Stimulated activated naive B cell treated with anti-CD40 and anti-IgM and Interleukin-4, amounts not matched to agents 10 μg/mL and 1 μg/mL and 100 μg/mL, for 72 hours (primary cell): Measurements from ENCODE around the gene SHC3.

ENCODE experiments used
- ATAC-seq, 2 donors: fragments of 150-1000 bp; cut with Tn5 transposase; replicated peaks; 2 replicates each; pipeline ENCODE4 v1.10.0; 2021; ENCODE audit warnings: moderate library complexity in 1 of 2
- DNase-seq: peaks from one replicate; pipeline ENCODE4 v3.0.0; 2021
- H3K27ac Mint-ChIP-seq: one replicate; pipeline ENCODE4 v1.8.0; 2022; ENCODE audit warnings: mild to moderate bottlenecking, mixed read lengths
- H3K27me3 Mint-ChIP-seq, 2 donors: one replicate each; pipeline ENCODE4 v1.8.0; 2022; ENCODE audit warnings: mixed read lengths in 2 of 2
- H3K36me3 Mint-ChIP-seq, 2 donors: one replicate each; pipeline ENCODE4 v1.8.0; 2022; ENCODE audit warnings: mixed read lengths in 2 of 2, mild to moderate bottlenecking in 1 of 2
- H3K4me1 Mint-ChIP-seq, 2 donors: one replicate each; pipeline ENCODE4 v1.8.0; 2022; ENCODE audit warnings: mixed read lengths in 2 of 2, mild to moderate bottlenecking in 1 of 2
- H3K4me3 Mint-ChIP-seq, 2 donors: one replicate each; pipeline ENCODE4 v1.8.0; 2022; ENCODE audit warnings: mild to moderate bottlenecking in 2 of 2, mixed read lengths in 2 of 2, moderate library complexity in 1 of 2
- H3K9me3 Mint-ChIP-seq, 2 donors: one replicate each; pipeline ENCODE4 v1.8.0; 2022; ENCODE audit warnings: mixed read lengths in 2 of 2, mild to moderate bottlenecking in 1 of 2

SHC3 gene

GRCh38 chr9:89095761-89096528 lies 82.7 kb downstream of the SHC3 start:
- Mint-ChIP-seq H3K27me3 (peaks cover 5 to 29% of the 10 kb centered on the region in 2 donors), H3K36me3 (no peaks in the 10 kb centered on the region), H3K4me1 (no peaks in the 10 kb centered on the region), H3K27ac (no peak overlapping the region), H3K9me3 (no peaks in the 10 kb centered on the region), H3K4me3 (no peak overlapping the region)
- no peak for ATAC-seq
- DNase-seq: no peak

DNA sequence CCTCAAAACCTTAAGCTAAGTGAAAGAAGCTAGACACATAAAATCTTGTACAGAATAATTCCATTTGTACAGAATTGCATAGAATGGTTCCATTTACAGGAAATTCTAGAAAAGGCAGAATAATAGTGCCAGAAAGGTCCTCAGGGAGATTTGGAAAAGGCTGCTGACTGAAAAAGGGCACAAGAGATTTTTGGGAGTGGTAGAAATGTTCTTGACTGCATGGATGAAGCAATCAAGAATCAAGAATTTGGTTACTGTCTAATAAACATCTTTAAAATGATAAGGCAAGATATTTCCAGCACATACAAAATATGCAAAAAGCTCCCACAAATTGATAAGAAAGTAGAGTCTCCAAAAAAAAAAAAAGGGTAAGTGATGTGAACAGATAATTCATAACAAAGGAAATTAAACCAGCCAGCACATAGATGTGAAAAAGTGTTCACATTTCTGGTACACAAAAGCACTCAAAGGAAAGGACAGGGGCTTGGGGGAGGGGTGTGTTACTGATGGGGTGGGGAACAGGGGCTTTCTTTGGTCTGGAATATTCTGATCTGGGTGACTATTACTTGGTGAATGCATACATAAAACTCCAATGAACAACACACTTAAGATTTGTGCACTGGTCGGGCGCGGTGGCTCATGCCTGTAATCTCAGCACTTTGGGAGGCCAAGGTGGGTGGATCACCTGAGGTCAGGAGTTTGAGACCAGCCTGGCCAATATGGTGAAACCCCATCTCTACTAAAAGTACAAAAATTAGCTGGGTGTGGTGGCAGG lies 85.2 kb downstream of the SHC3 start:
- Mint-ChIP-seq H3K36me3 (no peaks in the 10 kb centered on the region), H3K9me3 (no peaks in the 10 kb centered on the region), H3K27ac (no peak overlapping the region), H3K4me1 (peaks cover 4 to 6% of the 10 kb centered on the region in 2 donors), H3K27me3 (peaks cover 8 to 39% of the 10 kb centered on the region in 2 donors), H3K4me3 (no peak overlapping the region)
- DNase-seq (no peak), ATAC-seq (no peak)

- H3K36me3 Mint-ChIP-seq: no peaks in the 10 kb centered on the region
- no peaks in the 10 kb centered on the region for H3K9me3 Mint-ChIP-seq
- peaks cover 8 to 10% of the 10 kb centered on the region in 2 donors for H3K4me1 Mint-ChIP-seq
- no peak overlapping the region for H3K27ac Mint-ChIP-seq
- DNase-seq (no peak), ATAC-seq (no peak)
- H3K27me3 Mint-ChIP-seq: peaks cover 14 to 33% of the 10 kb centered on the region in 2 donors
- H3K4me3 Mint-ChIP-seq: no peak overlapping the region
Measured at GRCh38 chr9:89089176-89089575, 89.4 kb downstream of the SHC3 start.

DNA sequence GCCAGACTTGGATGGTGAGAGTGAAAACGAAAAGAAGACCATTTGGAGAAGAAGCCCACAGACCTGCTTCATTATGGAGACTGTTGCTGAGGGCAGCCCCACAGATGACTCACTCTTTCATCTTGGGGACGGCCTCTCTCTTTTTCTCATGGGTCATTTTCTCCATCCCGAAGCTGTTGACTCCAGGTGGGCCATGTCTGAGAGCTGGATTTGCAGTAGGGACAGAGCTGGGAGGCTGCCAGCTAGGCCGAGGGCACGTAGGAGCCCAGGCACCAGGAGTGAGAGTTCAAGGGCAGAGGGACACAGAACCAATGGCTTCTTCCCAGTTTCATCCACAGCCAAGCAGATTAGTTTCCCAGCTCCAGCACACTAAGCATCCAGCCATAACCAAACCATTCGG lies 95.0 kb downstream of the SHC3 start:
- ATAC-seq: no peak
- H3K27me3 Mint-ChIP-seq: peaks cover 33 to 47% of the 10 kb centered on the region in 2 donors
- peaks cover 6 to 7% of the 10 kb centered on the region in 2 donors for H3K4me1 Mint-ChIP-seq
- H3K4me3 Mint-ChIP-seq: no peak overlapping the region
- no peaks in the 10 kb centered on the region for H3K36me3 Mint-ChIP-seq
- no peak for DNase-seq
- H3K9me3 Mint-ChIP-seq: peaks cover 0 to 2% of the 10 kb centered on the region in 2 donors
- no peak overlapping the region for H3K27ac Mint-ChIP-seq

DNA sequence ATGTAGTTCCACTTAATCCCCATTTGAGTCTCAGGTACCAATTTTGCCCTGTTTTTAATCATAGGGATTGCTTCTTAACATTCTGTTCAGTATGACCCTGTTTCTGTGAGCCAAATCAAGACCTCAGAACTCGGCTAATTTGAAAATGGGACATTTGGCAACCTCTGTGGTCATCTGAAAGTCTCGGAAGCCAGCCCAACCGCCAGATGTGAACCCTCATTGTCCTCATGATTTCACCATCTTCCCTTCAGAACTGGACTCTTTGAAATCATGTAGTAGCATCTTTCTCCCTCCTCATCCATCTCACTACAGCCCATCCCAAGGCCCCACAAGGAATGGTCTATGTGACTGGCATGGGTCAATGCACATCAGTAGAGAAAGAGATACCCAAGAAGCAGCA lies 98.4 kb downstream of the SHC3 start:
- Mint-ChIP-seq H3K27ac (no peak overlapping the region), H3K4me1 (peaks cover 4 to 5% of the 10 kb centered on the region in 2 donors), H3K4me3 (no peak overlapping the region), H3K27me3 (peaks cover 32 to 51% of the 10 kb centered on the region in 2 donors), H3K36me3 (no peaks in the 10 kb centered on the region), H3K9me3 (peaks cover 0 to 2% of the 10 kb centered on the region in 2 donors)
- DNase-seq (no peak), ATAC-seq (no peak)

- Mint-ChIP-seq H3K27me3 (peaks cover 32 to 47% of the 10 kb centered on the region in 2 donors), H3K9me3 (peaks cover 0 to 2% of the 10 kb centered on the region in 2 donors), H3K27ac (no peak overlapping the region), H3K4me1 (peaks cover 4 to 5% of the 10 kb centered on the region in 2 donors), H3K4me3 (no peak overlapping the region), H3K36me3 (no peaks in the 10 kb centered on the region)
- ATAC-seq (no peak), DNase-seq (no peak)
Measured at GRCh38 chr9:89079391-89079790, 99.2 kb downstream of the SHC3 start.

- H3K9me3 Mint-ChIP-seq: peaks cover 0 to 2% of the 10 kb centered on the region in 2 donors
- H3K27ac Mint-ChIP-seq: no peak overlapping the region
- H3K4me3 Mint-ChIP-seq: no peak overlapping the region
- DNase-seq (no peak), ATAC-seq (no peak)
- no peaks in the 10 kb centered on the region for H3K36me3 Mint-ChIP-seq
- peaks cover 4 to 5% of the 10 kb centered on the region in 2 donors for H3K4me1 Mint-ChIP-seq
- peaks cover 32 to 45% of the 10 kb centered on the region in 2 donors for H3K27me3 Mint-ChIP-seq
Measured at GRCh38 chr9:89078860-89079259, 99.8 kb downstream of the SHC3 start.

- Mint-ChIP-seq H3K27me3 (peaks cover 31 to 44% of the 10 kb centered on the region in 2 donors), H3K4me3 (no peak overlapping the region), H3K36me3 (no peaks in the 10 kb centered on the region), H3K4me1 (peaks cover 4 to 5% of the 10 kb centered on the region in 2 donors), H3K9me3 (peaks cover 0 to 2% of the 10 kb centered on the region in 2 donors), H3K27ac (no peak overlapping the region)
- DNase-seq (no peak), ATAC-seq (no peak)
Measured at GRCh38 chr9:89078421-89078820, 100.2 kb downstream of the SHC3 start.

DNA sequence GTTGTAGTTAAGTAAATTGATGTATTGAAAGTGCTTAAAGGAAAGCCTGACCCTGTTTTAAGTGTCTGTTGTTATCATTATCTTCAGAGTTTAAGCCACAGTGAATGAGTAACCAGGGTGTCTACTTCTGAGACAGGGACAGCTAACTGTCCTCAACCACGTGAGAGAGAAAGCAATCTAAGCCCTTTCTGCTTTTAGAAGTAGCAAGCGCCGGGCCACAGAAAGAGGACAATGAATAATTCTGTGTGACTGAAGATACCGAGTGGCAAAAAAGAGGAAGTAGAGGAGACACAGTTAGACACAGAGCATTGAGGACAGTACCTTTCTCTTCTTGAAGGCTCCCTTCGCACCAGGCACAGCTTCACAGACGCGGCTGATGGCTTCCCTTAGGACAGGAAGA lies 101.1 kb downstream of the SHC3 start:
- DNase-seq: peak; percentile 1
- peaks cover 27 to 39% of the 10 kb centered on the region in 2 donors for H3K27me3 Mint-ChIP-seq
- no peak overlapping the region for H3K4me3 Mint-ChIP-seq
- H3K27ac Mint-ChIP-seq: peak overlapping the region; percentile 59
- ATAC-seq: peak; percentile 77 to 93
- peaks cover 4 to 5% of the 10 kb centered on the region in 2 donors for H3K4me1 Mint-ChIP-seq
- H3K36me3 Mint-ChIP-seq: no peaks in the 10 kb centered on the region
- H3K9me3 Mint-ChIP-seq: no peaks in the 10 kb centered on the region

DNA sequence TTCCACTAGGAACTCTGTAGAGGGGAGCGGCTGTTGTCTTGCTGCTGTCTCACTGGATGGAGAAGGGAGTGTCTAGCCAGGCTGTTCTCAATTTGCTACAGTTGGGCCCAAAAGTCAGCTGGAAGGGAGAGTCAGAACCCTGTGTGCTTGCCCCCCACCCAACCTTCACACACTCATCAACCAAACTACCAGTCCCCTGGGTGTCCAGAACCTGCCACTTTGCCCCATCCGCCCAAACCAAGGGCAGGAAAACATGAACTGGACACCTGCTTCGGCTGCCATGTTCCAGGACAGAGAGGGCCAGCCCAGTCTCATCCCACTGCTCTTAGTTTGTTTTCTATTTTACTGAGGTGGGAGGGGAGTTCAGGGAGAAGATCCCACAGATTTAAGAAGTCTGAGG lies 105.2 kb downstream of the SHC3 start:
- H3K4me3 Mint-ChIP-seq: no peak overlapping the region
- no peaks in the 10 kb centered on the region for H3K9me3 Mint-ChIP-seq
- H3K36me3 Mint-ChIP-seq: no peaks in the 10 kb centered on the region
- H3K27ac Mint-ChIP-seq: no peak overlapping the region
- DNase-seq (no peak), ATAC-seq (no peak)
- H3K4me1 Mint-ChIP-seq: peaks cover 4 to 5% of the 10 kb centered on the region in 2 donors
- peaks cover 16 to 24% of the 10 kb centered on the region in 2 donors for H3K27me3 Mint-ChIP-seq

- peaks cover 10 to 12% of the 10 kb centered on the region in 2 donors for H3K27me3 Mint-ChIP-seq
- H3K27ac Mint-ChIP-seq: no peak overlapping the region
- no peaks in the 10 kb centered on the region for H3K36me3 Mint-ChIP-seq
- ATAC-seq (no peak), DNase-seq (no peak)
- H3K4me3 Mint-ChIP-seq: no peak overlapping the region
- H3K4me1 Mint-ChIP-seq: no peaks in the 10 kb centered on the region
- no peaks in the 10 kb centered on the region for H3K9me3 Mint-ChIP-seq
Measured at GRCh38 chr9:89071591-89071990, 107.0 kb downstream of the SHC3 start.

- ATAC-seq (no peak), DNase-seq (no peak)
- Mint-ChIP-seq H3K36me3 (no peaks in the 10 kb centered on the region), H3K4me3 (no peak overlapping the region), H3K9me3 (no peaks in the 10 kb centered on the region), H3K27ac (no peak overlapping the region), H3K4me1 (no peaks in the 10 kb centered on the region), H3K27me3 (peaks cover 6 to 7% of the 10 kb centered on the region in 2 donors)
Measured at GRCh38 chr9:89066835-89067234, 111.8 kb downstream of the SHC3 start.

DNA sequence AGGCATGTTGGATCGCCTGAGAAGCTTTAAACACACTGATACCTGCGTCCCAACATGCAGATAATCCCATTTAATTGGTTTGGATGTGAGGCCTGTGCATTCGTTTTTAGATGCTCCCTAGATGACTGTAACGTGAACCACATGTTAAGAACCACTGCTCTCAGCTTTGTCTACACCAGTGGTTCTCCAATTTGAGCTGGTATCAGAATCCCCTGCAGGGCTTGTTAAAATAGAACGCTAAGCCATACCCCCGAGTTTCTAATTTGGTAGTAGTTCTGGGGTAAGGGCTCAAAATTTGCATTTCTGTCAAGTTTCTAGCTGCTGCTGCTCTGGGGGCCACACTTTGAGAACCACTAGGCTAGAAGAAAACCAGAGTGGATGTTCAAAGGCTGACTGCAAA lies 112.7 kb downstream of the SHC3 start:
- H3K27me3 Mint-ChIP-seq: peaks cover 6 to 7% of the 10 kb centered on the region in 2 donors
- H3K27ac Mint-ChIP-seq: no peak overlapping the region
- no peak overlapping the region for H3K4me3 Mint-ChIP-seq
- no peak for DNase-seq
- ATAC-seq: no peak
- H3K9me3 Mint-ChIP-seq: no peaks in the 10 kb centered on the region
- H3K4me1 Mint-ChIP-seq: no peaks in the 10 kb centered on the region
- H3K36me3 Mint-ChIP-seq: no peaks in the 10 kb centered on the region

DNA sequence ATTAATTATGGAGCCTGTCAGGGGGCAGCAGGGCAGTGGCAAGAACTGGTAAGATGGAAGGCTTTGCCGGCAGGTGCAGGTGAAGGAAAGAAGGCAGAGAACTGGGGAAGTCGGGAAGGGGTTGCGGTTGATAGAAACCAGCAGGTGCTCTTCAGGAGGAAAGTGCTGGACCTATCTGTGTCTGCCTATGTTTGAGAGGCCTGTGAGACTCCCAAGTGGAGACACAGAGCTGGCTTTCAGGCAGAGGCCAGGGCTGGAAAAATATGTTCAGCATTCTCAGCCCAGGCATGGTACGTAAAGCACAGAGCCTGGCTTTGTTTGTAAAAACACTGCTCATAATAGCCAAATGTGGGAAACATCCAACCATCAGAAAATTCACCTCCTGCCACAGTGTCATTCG lies 117.8 kb downstream of the SHC3 start:
- H3K27ac Mint-ChIP-seq: no peak overlapping the region
- no peak overlapping the region for H3K4me3 Mint-ChIP-seq
- H3K27me3 Mint-ChIP-seq: peaks cover 4 to 13% of the 10 kb centered on the region in 2 donors
- no peaks in the 10 kb centered on the region for H3K4me1 Mint-ChIP-seq
- DNase-seq: no peak
- no peaks in the 10 kb centered on the region for H3K9me3 Mint-ChIP-seq
- H3K36me3 Mint-ChIP-seq: no peaks in the 10 kb centered on the region
- ATAC-seq: no peak
